DND-41 (cell line): ENCODE results near the gene EEF1AKMT1.

ENCODE experiments used
- CTCF ChIP-seq: IDR thresholded peaks from 2 replicates; pipeline ENCODE4 v1.5.1; 2012; ENCODE audit warnings: borderline replicate concordance, low read length, moderate library complexity, mild to moderate bottlenecking; ENCODE audit not compliant: poor library complexity, severe bottlenecking; ENCODE audit errors: extremely low read depth
- EZH2 ChIP-seq: IDR thresholded peaks from 3 replicates; pipeline ENCODE4 v1.6.1; 2012; ENCODE audit warnings: borderline replicate concordance, low read depth, mild to moderate bottlenecking, moderate library complexity, low read length, inconsistent platforms; ENCODE audit not compliant: severe bottlenecking

- TF ChIP-seq CTCF: no peak
- no peak for TF ChIP-seq EZH2
Measured at GRCh38 chr13:20696073-20696472, 77.7 kb downstream of the EEF1AKMT1 start.
